ENCODE data around the gene ADGRL3.
"Not testable (repeated sequence)": the region's sequence is repeated elsewhere in the genome, so short reads cannot be mapped to it uniquely, and the experiment has no call there.

The ADGRL3 gene

DNA sequence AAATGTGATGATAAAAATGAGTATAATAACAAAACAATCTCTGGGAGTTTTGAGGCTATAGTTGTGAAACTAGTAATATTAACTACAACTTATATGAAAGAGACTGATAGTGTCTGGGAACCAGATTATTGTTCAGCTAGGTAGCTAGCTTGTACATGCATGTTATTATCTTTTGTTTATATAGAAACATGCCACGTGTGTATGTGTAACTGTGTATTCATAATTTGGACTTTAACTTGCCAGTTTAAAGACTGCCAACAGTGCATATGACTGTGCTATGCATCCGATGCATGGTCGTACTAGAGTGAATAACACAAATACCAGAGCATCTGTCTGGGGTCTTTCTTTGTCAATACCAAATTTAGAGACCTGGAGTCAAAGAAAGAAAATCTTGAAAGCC is 92.2 kb downstream of the ADGRL3 start:
- no peak for DNase-seq

DNA sequence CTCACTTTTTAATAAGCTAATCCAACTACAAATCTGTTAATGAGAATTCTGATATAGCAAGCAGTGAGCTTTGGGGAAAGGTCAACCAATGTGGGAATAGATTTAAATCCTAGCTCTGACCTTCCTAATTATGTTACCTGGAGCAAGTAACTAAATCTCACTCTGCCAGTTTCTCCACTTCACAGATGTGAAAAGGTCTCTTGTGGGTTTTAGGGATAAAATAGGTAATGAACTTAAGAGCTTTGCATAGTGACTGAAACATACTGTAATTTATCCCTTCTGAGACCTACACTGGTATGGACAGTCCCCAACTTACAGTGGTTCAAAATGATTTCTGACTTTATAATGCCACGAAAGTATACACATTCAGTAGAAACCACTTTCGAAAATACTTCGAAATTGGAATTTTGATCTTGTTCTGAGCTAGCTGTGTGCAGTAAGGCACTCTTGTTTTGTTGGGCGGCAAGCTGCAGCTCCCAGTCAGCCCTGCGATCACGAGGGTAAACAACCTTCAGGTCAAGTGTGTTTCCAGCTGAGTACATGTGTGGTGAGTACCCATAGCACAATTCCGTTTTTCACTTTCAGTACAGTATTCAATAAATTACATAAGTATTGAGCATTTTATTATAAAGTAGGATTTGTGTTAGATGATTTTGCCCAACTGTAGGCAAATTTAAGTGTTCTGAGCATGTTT is 93.7 kb downstream of the ADGRL3 start:
- DNase-seq = no peak

DNA sequence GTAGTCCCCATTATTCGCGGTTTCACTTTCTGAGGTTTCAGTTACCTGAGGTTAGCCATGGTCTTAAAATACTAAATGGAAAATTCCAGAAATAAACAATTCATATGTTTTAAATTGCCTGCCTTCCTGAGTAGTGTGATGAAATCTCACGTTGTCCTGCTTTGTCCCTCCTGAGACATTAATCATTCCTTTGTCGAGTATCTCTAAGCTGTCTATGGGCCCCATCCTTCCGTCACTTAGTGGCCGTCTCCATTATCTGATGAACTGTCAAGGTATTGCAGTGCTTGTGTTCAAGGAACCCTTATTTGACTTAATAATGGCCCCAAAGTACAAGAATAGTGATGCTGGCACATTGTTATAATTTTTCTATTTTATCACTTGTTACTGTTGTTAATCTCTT is 94.8 kb downstream of the ADGRL3 start:
- DNase-seq = no peak

DNA sequence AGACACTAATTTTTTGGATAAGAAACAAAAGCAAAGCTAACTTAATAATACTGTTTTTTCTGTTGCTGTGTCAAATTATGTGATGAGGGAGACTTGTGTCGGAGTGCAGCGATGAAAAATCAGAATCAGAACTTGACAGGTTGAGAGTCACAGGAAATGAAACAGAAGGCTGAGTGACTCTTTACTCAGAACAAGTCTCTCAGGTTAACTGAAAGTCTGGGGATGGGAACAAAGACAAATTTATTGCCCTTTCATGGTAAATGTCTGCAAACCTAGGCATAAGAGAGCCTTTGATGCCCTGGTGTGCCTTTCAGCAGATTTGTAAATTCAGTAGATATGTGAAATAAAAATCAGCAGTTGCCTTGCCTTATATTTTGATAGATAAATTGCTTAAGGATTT is 96.0 kb downstream of the ADGRL3 start:
- no peak for DNase-seq

DNA sequence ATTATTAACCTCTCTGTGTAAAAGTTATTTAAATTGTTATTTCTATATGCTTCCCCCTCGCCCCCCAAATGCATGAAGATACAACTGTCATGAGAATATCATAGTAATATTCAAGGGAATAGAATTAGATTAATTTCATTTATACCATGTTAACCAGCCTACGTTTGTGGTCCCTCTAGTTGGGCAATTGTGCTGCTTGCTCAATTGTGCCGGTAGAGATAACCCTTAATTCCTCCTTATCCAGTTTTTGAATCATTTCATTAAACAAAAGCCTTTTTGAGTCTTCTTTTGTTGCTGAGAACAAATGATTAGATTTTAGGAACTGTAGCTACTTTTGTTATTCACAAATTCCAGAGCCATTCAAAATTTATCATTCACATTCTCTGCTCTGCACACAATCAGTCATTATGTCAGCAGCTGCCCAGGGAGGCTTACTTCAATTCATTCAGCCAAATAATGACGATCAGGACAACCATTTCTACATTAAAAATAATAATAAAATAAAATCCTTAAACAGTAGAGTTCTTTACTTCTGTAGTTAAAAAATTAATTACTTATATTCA is 98.1 kb downstream of the ADGRL3 start:
- DNase-seq = no peak

DNA sequence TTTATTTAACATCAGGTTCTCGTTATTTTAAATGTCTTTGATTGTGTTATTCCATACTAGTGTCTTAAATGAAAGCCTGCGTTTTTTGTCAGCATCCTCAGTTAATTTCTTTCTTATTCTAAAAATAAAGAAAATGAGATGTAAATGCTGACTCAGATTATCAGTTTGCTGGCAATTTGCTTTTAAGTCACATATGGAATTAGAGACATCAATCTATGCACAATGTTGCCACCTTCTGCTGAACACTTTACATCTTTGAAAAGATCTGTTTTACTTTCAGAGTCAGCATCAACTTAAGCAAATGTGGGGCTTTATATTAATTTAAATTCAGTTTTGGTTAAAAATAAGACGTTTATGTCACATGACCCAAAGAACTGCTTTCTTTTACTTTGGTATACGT is 99.2 kb downstream of the ADGRL3 start:
- DNase-seq = no peak

DNA sequence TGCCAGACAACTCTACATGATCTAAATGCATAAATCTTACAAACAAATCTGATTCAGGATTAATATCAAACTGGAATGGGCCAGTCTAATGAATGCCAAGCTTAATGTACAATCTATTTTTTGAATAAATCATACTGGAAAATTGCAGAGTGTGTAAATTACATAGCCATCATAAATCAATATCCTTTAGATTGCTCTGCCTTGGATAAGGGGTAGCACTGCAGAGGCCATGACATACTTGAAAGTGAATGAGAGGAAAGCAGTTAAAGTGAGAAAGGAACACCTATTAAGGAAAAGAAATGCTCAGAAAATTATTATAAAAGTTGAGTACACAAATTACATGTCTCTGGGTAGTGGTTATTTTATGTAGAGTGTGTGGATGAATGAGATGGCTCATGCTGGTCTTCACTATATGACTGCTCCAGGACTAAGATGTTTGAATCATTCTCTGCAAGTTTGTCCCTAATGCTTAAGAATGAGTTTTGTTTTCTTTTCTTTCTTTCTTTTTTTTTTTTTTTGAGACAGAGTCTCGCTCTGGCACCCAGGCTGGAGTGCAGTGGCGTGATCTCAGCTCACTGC is 100.2 kb downstream of the ADGRL3 start:
- DNase-seq = no peak

DNA sequence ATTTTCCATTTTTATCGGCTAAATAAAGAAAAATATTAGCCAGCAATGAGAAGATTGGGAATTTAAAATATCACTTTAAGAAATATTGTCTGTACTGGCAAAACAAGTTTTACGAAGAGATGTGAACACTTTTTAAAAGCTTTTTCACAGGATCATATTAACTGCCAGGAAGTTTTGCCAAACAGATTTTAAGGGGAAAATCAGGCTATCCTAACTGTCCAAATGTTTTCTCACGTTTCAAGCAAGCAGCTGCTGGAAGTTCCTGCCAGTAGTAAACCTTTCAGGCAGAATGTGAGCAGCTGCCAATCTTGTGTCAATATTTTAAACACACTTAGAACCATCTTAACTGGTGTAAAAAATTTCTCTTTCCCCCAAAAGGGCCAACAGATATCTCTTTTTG is 101.1 kb downstream of the ADGRL3 start:
- no peak for DNase-seq

DNA sequence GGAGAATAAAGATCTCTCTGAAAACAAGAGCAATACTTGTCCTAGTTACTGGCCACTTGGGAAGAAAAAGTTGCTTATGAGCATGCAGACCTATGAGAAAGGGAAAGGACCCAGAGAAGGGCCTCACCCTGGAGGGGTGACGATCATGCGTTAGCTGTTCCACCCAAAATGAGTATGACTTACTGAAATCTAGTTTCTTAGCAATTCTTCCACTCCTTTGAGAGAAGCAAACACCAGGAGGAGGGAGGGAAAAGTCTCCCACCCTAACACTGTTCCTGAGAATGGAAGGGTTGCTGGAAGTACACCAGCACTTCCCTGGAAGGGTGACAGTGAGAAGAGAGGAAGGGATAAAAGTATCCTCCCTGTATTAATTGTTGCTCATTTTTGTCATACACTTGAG is 107.9 kb downstream of the ADGRL3 start:
- DNase-seq = no peak

DNA sequence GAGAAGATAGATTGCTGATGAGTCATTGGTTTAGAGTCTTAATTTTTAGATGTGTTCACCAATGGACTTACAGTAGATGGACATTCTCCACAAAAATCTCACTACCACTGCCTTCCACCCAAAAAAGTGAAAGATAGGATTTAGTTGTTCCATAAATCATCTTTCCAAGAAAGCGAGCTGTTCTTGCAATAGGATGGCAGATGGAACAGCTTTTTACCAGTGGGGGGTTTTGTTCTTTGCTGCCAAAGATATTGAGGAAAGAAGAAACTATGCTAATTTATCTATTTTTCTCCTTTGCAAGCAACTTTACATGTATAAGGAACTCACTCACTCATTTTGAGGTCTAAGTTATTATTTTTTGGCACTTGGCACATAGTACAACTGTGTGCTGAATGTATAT is 109.5 kb downstream of the ADGRL3 start:
- no peak for DNase-seq

DNA sequence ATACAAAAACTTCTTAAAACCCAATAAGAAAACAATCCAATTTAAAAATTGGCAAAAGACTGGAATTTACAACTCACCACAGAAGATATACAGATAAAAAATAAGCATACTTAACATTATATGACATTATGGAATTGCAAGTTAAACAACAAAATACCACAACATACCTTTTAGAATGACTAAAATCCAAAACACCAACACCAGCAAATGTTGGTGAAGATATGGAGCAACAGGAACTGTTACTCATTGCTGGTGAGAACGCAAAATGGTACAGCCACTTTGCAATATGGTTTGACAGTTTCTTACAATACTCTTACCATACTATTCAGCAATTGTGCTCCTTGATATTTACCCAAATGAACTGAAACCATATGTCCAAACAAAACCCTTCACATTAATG is 112.4 kb downstream of the ADGRL3 start:
- DNase-seq = no peak

DNA sequence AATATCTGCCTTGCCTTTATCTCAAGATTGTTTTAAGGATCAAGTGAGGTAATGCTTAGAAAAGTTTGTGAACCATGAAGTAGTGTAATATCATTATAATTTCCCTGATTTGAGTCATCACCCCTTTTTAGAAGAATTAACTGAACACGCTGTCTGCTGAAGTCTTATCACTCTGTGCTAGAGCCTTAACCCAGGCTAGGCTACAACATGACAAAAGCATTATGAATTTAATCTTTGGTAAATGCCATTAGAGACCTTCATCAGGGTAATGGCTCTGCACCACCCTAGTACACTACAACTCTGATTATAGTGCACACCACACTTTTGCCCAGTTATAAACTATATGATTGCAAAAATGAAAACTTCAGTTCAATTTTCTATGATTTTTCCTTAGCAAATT is 118.3 kb downstream of the ADGRL3 start:
- DNase-seq = no peak

DNA sequence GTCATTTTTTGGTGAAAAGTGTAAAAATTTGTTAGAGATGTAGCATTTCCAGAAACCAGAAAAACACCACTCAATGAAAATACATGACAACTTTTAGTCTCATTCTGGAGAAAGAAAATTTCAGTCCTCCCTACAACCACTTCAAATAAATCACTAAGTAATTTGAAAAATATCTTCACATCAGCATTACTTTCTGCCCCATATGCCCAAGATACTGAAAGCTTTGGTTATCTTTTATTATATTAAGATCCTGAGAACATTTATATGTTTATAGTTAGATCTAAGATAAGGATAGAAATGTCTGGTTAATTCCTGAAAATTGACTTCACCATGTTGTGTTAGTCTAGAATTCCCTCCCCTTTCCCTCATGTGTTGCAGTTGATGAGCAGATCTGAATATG is 119.0 kb downstream of the ADGRL3 start:
- DNase-seq = no peak

DNA sequence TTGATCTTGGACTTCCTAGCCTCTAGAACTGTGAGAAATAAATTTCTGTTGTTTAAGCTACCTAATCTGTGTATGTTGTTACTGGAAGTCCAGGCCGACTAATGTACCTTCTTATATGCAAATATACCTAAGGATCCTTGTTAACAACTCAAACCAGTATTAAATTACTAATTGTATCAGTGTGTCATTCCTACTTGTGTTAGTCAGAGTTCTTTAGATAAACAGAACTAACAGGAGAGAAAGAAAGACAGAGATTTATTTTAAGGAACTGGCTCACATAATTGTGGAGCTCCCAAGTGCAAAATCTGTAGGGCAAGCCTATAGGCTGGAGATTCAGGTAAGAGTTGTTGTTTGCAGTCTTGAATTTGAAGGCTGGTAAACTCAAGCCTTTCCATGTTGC is 120.0 kb downstream of the ADGRL3 start:
- no peak for DNase-seq

DNA sequence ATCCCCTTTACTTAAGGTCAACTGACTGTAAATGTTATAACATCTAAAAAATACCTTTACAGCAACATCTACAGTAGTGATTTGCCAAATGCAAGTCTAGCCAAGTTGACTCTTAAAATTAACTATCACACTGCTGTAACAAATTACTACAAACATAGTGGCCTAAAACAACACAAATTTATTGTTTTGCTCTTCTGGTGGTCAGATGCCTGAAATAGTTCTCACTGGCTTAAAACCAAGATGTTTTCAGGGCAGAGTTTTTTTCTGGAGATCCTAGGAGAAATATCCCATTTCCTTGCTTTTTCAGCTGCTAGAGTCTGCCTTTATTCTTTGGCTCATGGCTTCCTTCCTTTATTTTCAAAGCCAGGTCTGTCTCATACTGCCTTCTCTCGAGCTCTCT is 120.5 kb downstream of the ADGRL3 start:
- DNase-seq = no peak

DNA sequence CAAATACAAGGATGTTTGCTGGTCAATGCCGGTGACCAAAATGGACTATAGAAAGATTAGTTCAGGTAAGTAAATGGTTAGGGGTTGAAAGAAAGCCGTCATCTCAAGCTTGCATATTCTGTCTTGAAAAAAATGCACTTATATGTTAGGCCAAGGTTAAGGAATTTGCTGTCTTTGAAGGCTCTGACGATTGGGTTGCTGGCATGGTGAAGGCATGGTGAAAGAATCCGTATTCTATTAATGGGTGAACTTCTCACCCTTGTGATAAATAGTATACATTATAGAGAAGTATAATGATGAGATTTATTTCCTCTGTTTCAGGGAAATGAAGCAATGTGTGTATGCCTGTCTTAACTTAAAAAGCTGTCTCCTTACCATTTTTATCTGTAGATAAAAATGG is 132.6 kb downstream of the ADGRL3 start:
- no peak for DNase-seq

DNA sequence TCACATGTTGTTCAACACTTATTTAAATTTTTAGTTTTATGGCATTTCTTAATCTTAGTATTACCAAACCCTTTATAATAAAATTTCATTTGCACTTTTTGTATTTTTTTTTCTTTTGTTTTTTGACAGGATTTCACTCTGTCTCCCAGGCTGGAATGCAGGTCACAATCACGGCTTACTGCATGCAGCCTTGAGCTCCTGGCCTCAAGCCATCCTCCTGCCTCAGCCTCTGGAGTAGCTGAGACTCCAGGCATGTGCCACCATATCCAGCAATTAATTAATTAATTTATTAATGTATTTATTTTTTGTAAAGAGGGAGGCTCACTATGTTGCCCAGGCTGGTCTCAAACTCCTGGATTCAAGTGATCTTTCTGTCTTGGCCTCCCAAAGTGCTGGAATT is 133.4 kb downstream of the ADGRL3 start:
- DNase-seq = no peak

DNA sequence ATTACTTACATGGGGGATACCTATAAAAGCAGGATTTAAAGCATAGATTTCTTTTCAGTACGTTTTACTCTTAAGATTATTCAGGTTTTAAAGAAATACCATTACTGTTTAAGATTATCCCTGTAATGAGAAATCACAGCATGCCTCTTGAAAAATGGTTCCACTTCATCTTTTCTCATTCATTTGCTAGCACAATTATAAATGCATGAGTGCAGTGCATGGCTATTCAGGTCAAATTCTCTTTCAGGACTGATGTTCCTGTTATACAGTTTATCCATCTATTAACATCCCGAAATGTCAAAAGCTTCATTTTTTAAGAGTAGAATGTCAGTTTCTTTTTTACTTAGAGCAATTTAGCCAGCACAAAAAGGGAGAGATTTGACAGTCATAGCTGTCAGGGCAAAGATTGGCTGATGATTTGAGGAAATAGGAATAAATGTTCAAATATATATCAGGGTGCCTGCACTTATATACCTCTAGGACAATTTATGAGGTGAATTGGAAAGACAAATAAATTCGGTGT is 135.2 kb downstream of the ADGRL3 start:
- no peak for DNase-seq

DNA sequence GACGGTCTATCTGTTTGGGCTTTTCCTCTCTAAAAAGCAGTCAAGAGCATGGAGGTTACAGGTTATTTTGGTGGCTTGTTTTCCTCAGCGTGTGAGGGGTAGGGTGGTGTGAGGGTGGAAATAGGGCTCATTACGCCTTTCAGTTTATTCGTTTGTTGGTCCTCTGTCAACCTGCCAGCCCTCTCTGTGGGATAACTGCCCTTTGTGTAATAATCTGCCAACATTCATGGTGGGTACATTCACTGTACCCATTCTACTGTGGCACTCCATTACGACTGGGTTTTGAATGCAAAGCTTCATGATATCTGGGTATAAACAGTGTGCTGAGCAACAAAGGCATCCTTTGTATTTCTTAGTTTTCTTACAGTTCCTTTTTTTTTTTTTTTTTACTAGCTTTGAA is 136.4 kb downstream of the ADGRL3 start:
- no peak for DNase-seq

DNA sequence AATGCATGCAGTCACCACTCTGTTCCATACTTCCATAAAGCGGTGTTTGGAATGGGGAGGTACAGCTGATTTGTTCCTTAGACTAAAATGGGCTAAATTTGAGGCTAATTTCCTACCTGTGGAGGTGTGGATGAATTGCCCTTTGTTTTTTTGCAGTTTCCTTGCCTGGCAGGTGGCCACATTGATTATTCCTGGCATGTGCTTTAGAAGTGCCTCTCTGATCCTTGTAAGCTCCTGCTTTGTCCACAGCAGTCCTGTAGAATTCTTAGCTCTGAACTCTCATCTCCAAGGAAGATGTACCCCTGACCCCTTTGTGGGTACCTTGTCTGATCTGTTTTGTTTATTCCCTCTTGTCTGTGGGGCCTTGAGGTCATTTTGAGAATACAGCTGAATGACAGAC is 136.8 kb downstream of the ADGRL3 start:
- DNase-seq = no peak

DNA sequence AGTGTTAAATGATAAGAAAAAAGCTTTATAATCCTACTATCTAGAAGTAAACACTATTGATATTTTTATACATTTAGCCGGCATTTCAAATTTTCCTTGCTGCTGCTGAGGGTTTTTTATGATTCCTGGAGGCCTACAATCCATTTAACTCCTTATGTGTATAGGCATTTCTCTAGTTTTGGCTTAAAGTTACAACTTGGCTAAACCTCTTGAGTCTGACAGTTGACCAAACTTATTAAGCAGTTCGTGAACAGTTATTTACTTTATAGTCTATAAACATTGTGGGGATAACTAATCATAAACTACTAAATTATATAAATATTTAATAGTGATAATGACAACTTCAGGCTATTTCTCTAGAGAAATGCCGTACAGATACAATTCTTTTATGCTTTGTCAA is 141.9 kb downstream of the ADGRL3 start:
- no peak for DNase-seq

DNA sequence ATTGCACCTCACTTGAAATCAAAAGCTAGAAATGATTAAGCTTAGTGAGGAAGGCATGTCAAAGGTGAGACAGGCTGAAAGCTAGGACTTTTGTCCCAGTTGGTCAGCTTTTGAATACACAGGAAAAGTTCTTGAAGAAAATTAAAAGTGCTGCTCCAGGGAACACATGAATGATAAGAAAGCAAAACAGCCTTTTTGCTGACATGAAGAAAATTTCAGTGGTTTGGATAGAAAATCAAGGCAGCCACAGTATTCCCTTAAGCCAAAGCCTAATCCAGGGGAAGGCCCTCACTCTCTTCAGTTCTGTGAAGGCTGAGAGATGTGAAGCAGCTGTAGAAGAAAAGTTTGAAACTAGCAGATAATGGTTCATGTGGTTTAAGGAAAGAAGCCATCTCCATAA is 150.8 kb downstream of the ADGRL3 start:
- DNase-seq = no peak

DNA sequence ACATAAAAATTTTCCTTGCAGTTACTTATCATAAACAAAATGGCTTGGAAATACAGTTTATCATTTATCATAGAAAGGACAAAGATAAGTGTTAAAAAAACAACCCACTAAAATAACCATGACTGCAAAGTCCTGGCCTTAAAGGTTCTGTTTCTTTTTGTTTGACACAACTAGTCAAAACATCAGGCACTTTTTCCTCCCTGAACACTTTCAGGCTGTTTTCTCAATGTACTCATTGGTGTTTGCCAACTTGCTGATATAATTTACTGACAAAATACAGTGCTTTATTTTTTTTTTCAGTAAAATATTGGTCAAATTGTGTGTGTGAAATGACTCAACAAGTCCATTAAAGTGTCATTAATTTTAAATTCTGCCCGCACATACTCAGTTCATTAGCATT is 156.6 kb downstream of the ADGRL3 start:
- DNase-seq = no peak

DNA sequence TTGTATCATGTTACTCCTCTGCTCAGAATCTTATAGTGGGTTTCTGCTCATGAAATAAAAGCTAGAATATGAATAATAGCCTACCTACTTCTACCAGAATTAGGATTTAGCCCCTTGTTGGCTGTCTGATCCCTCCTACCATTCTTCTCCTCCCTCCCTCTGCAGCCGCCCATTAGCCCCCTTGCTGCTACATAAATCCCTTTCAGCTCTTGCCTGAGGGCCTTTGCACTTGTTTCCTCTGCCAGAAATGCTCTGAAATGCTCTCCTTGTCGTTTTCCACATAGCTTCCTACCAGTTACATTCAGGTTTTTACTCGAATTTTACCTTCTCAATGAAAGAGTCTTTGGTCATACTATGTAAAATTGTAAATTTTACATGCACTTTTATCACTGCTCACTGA is 159.2 kb downstream of the ADGRL3 start:
- DNase-seq = no peak

DNA sequence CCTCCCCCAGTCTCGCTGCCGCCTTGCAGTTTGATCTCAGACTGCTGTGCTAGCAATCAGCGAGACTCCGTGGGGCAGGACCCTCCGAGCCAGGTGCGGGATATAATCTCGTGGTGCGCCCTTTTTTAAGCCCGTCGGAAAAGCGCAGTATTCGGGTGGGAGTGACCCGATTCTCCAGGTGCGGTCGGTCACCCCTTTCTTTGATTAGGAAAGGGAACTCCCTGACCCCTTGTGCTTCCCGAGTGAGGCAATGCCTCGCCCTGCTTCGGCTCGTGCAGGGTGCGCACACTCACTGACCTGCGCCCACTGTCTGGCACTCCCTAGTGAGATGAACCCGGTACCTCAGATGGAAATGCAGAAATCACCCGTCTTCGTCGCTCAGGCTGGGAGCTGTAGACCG is 172.7 kb downstream of the ADGRL3 start:
- not testable (repeated sequence) for DNase-seq
